ENCODE data around the gene SMCR8.
"Not testable (repeated sequence)": the region's sequence is repeated elsewhere in the genome, so short reads cannot be mapped to it uniquely, and the experiment has no call there.

The SMCR8 gene

DNA sequence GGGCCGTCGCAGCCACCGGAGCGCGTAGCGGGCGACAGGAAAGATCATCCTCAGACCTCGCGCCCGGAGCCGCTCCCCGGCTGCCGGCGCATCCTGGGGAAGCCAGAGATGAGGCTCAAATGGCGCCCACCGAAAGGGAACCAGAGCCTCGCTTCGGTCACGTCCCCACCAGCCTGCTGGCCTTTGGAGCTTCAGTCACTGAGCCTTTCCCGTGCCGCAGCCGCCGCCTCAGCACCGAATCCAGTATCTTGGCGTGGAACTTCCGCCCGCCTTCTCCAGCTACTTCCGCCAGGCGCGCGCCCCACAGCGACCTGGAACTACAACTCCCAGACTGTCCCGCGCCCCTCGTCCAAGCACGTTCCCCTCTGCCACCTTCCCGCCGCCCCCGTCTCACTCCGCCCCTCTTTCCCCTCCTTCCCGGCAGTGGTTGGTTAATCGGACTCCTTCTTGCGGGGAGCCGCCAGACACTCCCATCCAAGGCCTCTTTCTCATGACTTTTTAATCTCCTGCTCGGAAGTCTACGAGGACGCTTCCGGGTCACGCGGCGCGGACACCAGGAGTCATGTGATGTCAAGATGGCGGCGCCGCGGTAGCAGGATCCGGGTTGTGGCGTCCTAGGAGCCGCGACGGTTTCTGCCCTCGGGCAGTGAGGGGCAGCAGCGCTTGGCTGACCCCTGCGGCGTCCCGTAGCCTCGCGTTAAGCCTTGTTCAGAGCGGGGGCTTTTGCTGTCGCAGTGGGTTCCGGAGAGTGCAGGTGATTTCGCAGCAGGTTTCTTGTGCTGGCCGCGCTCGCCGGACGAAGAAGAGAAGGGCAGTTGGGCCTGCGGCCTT lies at the start of gene SMCR8, which contains the start of gene TOP3A:
Gene SMCR8, plus strand, starts transcription at position 563 of the 831 bp plus-strand sequence. CDS start 497 bp downstream, outside the sequence.
Gene TOP3A, minus strand, starts transcription at position 264 of the 831 bp plus-strand sequence. Its CDS starts 216 bp downstream, at position 48.
- peak; percentile 89 to 100 (median 96) for DNase-seq

DNA sequence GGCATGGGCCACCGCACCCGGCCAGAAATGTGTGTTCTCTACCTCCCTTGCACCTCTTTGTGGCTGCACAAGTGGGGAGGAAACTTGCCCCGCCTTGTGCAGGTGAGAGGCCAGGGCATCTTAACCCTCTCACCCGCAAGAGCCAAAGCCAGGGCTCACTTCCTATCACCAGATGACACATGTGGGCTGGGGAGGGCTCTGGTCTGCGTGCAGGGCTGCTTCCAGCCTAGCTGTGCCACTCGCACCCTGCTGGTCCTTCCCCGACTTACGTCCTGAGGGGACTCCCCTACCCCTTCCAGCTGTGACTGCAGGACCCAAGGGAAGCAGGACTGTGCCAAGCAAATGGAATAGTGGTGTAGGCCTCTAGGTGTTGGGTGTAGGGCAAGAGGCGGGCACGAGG lies 47.7 kb upstream of the SMCR8 start:
- no peak for DNase-seq

- DNase-seq: no peak
Measured at GRCh38 chr17:18267927-18268711, 47.0 kb upstream of the SMCR8 start.

DNA sequence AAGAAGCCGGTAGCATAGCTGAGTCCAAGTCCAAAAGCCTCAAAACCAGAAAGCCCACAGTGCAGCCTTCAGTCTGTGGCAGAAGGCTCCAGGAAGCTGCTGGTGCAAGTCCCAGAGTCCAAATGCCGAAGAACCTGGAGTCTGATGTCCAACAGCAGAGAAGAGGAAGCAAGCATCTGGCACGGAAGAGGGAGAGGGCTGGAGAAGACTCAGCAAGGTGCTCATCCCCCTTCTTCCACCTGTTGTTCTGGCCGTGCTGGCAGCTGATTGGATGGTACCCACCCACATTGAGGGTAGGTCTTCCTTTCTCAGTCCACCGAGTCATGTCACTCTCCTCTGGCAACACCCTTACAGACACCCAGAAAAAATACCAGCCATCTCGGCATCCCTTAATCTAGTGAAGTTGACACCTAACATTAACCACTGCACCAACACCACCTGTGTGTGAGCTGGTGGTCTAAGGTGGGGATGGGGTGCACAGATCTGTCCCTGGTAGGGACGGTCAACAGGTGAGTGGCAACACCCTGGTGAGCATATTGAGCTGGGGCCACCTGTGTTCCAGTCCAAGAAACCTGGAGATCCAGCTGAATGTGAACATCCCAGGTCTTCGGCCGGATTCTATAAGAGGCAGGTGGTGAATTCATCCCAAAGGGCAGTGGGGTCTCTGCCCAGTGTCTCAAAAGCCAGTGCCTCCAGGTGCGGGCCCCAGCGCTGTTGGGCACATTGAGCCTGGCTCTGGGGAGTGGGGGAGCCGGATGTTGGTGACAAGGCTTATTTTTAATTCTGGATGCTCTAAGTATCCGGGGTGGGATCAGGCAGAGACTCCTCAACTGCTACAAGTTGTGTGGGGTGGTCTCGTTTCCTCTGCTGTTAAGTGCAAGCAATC lies 44.8 kb upstream of the SMCR8 start:
- no peak for DNase-seq

- DNase-seq: no peak
Measured at GRCh38 chr17:18277076-18277475, 38.0 kb upstream of the SMCR8 start.

- no peak for DNase-seq
Measured at GRCh38 chr17:18278867-18279266, 36.2 kb upstream of the SMCR8 start.

- DNase-seq: no peak
Measured at GRCh38 chr17:18280249-18280648, 34.8 kb upstream of the SMCR8 start.

DNA sequence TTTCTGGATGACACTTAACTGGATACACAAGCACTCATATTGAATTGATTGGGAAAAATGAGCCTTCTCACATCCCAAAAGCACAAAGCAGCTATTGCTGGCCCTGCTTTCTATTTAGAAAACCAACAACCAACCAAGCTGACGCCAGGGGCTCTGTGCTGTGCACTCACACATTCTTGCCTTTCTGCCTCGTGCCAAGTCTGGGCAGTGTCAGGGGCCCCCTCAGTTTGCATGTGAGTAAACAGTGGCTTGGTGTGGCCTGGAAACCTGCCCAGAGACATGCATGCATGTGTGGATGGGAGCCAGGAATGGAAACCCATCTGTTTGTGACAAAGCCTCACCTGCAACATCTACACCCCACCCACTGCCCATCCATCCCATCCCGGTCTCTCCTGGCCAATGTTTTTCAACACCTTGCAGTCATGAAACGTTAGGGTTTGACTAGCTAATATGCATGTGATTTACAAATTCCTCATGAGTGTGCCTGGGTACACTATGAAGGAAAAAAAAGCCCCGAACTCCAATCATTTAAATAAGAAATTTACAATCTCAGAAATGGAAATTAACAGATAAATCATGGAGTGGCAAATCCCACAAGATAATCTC lies 34.2 kb upstream of the SMCR8 start:
- DNase-seq: peak in 1 of 56 donors; percentile 18

- no peak for DNase-seq
Measured at GRCh38 chr17:18281788-18282187, 33.3 kb upstream of the SMCR8 start.

GRCh38 chr17:18285296-18285695 lies 29.8 kb upstream of the SMCR8 start:
- no peak for DNase-seq

DNA sequence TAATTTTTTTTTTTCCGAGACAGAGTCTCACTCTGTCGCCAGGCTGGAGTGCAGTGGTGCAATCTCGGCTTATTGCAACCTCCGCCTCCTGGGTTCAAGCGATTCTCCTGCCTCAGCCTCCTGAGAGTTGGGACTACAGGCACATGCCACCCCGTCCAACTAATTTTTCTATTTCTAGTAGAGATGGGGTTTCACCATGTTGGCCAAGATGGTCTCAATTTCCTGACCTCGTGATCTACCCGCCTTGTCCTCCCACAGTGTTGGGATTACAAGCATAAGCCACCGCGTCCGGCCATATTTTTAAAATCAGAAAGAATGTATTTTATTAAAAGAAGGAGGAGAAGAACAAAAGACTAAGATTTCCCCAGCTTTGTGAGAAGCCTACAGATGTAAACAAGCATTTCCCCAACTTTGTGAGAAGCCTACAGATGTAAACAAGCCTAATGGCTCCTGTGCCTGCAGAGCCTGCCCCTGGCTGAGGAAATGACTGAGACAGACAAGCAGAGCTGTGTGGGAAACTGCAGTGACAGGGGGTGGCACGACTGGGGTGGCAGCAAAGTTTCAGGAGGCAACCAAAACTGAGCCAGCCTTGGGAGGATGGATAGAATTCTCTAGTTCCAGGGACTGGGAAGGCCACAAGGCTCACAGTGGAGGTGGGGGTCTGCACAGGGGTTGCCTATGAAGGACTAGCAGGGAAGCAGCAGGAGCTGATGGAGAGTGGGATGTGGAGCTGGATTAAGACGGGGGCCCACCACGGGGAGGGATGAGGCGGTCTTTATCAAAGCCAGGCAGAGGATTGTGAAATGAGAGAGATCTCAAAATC lies 23.2 kb upstream of the SMCR8 start:
- DNase-seq: no peak

DNA sequence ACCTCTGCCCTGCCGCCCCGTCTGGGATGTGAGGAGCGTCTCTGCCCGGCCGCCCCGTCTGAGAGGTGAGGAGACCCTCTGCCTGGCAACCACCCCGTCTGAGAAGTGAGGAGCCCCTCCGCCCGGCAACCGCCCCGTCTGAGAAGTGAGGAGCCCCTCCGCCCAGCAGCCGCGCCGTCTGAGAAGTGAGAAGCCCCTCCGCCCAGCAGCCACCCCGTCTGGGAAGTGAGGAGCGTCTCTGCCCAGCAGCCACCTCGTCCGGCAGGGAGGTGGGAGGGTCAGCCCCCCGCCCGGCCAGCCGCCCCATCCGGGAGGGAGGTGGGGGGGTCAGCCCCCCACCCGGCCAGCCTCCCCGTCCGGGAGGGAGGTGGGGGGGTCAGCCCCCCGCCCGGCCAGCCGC lies 17.0 kb upstream of the SMCR8 start:
- DNase-seq: not testable (repeated sequence)

- DNase-seq: no peak
Measured at GRCh38 chr17:18300725-18301480, 14.2 kb upstream of the SMCR8 start.

DNA sequence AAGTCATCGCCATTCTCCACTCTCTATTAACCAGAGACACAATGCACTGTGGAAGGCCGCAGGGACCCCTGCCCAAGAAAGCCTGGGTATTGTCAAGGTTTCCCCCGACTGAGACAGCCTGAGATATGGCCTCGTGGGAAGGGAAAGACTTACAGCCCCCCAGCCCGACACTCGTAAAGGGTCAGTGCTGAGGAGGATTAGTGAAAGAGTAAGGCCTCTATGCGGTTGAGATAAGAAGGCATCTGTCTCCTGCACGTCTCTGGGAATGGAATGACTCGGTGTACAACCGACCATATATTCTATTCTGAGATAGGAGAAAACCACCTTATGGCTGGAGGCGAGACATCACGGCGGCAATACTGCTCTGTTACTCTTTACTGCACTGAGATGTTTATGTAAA lies 11.9 kb upstream of the SMCR8 start:
- not testable (repeated sequence) for DNase-seq

- DNase-seq: no peak
Measured at GRCh38 chr17:18309202-18309601, 5.9 kb upstream of the SMCR8 start.

DNA sequence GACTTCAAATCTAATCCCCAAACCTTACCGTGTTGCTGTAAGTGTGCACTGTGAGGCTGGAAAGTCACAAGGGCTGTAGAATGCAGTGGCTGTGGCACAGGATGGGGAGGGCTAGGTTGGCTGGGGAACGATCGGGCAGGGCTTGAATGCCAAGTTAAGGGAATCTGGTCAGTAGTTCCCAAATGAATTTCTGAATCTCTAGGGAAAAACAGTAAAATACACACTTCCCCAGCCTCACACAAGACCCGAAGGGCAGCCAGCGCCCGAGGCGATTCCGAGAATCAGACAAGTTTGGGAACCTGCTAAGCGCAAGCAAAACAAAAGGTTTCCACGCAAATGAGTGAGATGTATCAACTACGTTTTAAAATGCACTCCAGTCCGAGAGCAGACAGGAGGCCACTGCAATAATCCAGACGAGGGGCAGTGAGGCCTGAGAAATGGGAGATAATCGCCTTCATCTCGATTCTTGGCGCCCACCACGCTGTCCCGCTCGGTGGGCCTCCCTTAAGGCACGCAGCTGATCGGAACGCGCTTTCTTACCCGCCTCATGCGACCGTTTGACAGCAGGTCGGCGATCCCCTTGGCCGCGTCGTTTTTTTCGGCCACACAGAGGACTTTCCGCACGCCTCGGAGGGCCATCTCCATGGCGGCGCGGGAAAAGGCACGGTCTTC lies 898 bp upstream of the SMCR8 start:
- peak in 3 of 56 donors; percentile 38 to 58 (median 50) for DNase-seq

DNA sequence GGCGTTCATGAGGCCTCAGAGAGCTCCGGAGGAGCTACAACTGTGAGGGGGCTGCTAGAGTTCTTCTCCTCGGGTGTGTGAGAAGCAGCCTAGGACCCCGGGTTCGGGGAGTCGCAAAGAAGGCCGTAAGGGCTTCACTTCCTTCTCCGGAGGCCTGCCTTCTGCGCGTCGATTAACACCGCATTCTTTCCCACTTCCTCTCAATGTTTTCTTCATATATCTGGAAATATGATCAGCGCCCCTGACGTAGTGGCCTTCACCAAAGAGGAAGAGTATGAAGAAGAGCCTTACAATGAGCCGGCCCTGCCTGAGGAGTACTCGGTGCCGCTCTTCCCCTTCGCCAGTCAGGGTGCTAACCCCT lies 449 bp downstream of the SMCR8 start:
- no peak for DNase-seq

GRCh38 chr17:18315961-18316360 lies 868 bp downstream of the SMCR8 start:
- DNase-seq: no peak

DNA sequence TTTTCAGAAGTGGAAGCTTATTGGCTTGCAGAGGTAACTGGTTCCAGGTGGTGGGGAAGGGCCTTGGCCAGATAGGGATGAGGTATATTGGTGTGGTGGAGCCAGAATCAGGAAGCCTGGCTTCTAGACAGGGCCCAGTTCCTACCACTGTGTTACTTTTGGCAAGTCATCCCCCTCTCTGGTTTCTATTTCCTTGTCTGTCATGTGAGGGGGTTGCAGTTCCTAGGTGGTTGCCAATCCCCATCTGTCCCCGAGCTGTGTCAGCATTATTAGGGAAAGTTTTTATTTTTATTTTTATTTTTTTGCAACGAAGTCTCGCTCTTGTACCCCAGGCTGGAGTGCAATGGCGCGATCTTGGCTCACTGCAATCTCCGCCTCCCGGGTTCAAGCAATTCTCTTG lies 3.0 kb downstream of the SMCR8 start:
- no peak for DNase-seq
